ENCODE measurements around the gene HIPK4.
"Not testable (repeated sequence)": the region's sequence is repeated elsewhere in the genome, so short reads cannot be mapped to it uniquely, and the experiment has no call there.

The HIPK4 gene

DNA sequence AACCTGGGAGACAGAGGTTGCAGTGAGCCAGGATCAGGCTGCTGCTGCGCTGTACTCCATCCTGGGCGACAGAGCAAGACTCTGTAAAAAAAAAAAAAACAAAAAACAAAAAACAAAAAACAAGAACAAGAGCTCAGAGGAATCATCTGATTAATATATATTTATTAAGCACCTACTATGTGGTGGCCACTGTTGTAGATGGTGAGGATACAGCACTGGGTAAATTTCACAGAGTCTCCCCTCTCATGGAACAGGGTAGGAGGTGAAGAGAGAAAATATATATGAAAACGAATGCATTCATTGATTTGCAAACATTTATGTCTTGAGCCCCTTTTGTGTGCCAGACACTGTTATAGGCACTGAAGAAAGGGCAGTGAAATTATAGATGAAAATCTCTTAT is 41.7 kb upstream of the HIPK4 start:
- H3K9ac ChIP-seq (ENCODE audit: low read depth, low read length, poor library complexity, severe bottlenecking), result no peak overlapping the region
- no peaks in the 10 kb centered on the region for H3K27me3 ChIP-seq (ENCODE audit: insufficient read depth, low read length, poor library complexity, severe bottlenecking)
- H2AFZ ChIP-seq (ENCODE audit: low read length), result no peak overlapping the region
- no peak overlapping the region for H3K4me2 ChIP-seq (ENCODE audit: low read depth, low read length, poor library complexity, severe bottlenecking)
- H3K36me3 ChIP-seq (ENCODE audit: insufficient read depth, low read length), result no peaks in the 10 kb centered on the region
- H4K20me1 ChIP-seq (ENCODE audit: insufficient read depth, low read length, poor library complexity, severe bottlenecking), result no peaks in the 10 kb centered on the region
- TF ChIP-seq EZH2phosphoT487 (IDR thresholded peaks at IDR 0.05; ENCODE audit: borderline replicate concordance), result no peak
- TF ChIP-seq, protein P1, sequence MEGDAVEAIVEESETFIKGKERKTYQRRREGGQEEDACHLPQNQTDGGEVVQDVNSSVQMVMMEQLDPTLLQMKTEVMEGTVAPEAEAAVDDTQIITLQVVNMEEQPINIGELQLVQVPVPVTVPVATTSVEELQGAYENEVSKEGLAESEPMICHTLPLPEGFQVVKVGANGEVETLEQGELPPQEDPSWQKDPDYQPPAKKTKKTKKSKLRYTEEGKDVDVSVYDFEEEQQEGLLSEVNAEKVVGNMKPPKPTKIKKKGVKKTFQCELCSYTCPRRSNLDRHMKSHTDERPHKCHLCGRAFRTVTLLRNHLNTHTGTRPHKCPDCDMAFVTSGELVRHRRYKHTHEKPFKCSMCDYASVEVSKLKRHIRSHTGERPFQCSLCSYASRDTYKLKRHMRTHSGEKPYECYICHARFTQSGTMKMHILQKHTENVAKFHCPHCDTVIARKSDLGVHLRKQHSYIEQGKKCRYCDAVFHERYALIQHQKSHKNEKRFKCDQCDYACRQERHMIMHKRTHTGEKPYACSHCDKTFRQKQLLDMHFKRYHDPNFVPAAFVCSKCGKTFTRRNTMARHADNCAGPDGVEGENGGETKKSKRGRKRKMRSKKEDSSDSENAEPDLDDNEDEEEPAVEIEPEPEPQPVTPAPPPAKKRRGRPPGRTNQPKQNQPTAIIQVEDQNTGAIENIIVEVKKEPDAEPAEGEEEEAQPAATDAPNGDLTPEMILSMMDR (conservative IDR thresholded peaks at IDR 0.05; ENCODE audit: low read length), result no peak
- H3K4me1 ChIP-seq (ENCODE audit: insufficient read depth, low read length, poor library complexity, severe bottlenecking), result peaks cover 9% of the 10 kb centered on the region
- no peak overlapping the region for H3K4me3 ChIP-seq (ENCODE audit: low read length, poor library complexity, severe bottlenecking)
- H3K9me3 ChIP-seq (ENCODE audit: insufficient read depth, low read depth, low read length), result no peaks in the 10 kb centered on the region
- H3K9me2 ChIP-seq (replicated peaks; ENCODE audit: low read depth, low read length), result no peaks in the 10 kb centered on the region
- H3F3A ChIP-seq (ENCODE audit: low read depth), result no peaks in the 10 kb centered on the region
- no peaks in the 10 kb centered on the region for H3K79me2 ChIP-seq (ENCODE audit: insufficient read depth, low read length)

DNA sequence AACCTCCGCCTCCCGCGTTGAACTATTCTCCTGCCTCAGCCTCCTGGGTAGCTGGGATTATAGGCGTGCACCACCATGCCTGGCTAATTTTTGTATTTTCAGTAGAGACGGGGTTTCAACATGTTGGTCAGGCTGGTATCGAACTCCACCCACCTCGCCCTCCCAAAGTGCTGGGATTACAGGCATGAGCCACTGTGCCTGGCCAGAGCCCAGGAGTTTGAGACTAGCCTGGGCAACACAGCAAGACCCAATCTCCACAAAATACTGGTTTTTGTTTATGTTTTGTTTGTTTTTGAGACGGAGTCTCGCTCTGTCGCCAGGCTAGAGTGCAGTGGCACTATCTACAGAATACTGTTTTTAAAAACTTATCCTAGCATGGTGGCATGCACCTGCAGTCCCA is 40.3 kb upstream of the HIPK4 start:
- not testable (repeated sequence) for H3K36me3 ChIP-seq (ENCODE audit: insufficient read depth, low read length); H3K27me3 ChIP-seq (ENCODE audit: insufficient read depth, low read length, poor library complexity, severe bottlenecking); H4K20me1 ChIP-seq (ENCODE audit: insufficient read depth, low read length, poor library complexity, severe bottlenecking); H3K9me2 ChIP-seq (replicated peaks; ENCODE audit: low read depth, low read length); H3F3A ChIP-seq (ENCODE audit: low read depth); H2AFZ ChIP-seq (ENCODE audit: low read length); H3K4me3 ChIP-seq (ENCODE audit: low read length, poor library complexity, severe bottlenecking); H3K9ac ChIP-seq (ENCODE audit: low read depth, low read length, poor library complexity, severe bottlenecking); H3K79me2 ChIP-seq (ENCODE audit: insufficient read depth, low read length); H3K4me2 ChIP-seq (ENCODE audit: low read depth, low read length, poor library complexity, severe bottlenecking); H3K9me3 ChIP-seq (ENCODE audit: insufficient read depth, low read depth, low read length)
- peaks cover 14% of the 10 kb centered on the region for H3K4me1 ChIP-seq (ENCODE audit: insufficient read depth, low read length, poor library complexity, severe bottlenecking)

DNA sequence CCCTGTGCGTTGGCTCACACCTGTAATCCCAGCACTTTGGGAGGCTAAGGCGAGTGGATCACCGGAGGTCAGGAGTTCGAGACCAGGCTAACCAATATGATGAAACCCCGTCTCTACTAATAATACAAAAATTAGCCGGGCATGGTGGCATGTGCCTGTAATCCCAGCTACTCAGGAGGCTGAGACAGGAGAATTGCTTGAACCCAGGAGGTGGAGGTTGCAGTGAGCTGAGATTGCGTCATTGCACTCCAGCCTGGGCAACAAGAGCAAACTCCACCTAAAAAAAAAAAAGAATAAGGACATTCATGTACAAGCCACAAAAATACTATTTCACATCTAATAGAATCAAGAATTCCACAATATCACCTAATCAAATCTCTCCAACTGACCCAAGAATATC is 38.2 kb upstream of the HIPK4 start:
- H3F3A ChIP-seq (ENCODE audit: low read depth); H2AFZ ChIP-seq (ENCODE audit: low read length); H3K9ac ChIP-seq (ENCODE audit: low read depth, low read length, poor library complexity, severe bottlenecking); H4K20me1 ChIP-seq (ENCODE audit: insufficient read depth, low read length, poor library complexity, severe bottlenecking); H3K4me3 ChIP-seq (ENCODE audit: low read length, poor library complexity, severe bottlenecking); H3K4me2 ChIP-seq (ENCODE audit: low read depth, low read length, poor library complexity, severe bottlenecking); H3K9me3 ChIP-seq (ENCODE audit: insufficient read depth, low read depth, low read length); H3K9me2 ChIP-seq (replicated peaks; ENCODE audit: low read depth, low read length); H3K79me2 ChIP-seq (ENCODE audit: insufficient read depth, low read length); H3K27me3 ChIP-seq (ENCODE audit: insufficient read depth, low read length, poor library complexity, severe bottlenecking); H3K36me3 ChIP-seq (ENCODE audit: insufficient read depth, low read length): not testable (repeated sequence)
- peaks cover 14% of the 10 kb centered on the region for H3K4me1 ChIP-seq (ENCODE audit: insufficient read depth, low read length, poor library complexity, severe bottlenecking)

DNA sequence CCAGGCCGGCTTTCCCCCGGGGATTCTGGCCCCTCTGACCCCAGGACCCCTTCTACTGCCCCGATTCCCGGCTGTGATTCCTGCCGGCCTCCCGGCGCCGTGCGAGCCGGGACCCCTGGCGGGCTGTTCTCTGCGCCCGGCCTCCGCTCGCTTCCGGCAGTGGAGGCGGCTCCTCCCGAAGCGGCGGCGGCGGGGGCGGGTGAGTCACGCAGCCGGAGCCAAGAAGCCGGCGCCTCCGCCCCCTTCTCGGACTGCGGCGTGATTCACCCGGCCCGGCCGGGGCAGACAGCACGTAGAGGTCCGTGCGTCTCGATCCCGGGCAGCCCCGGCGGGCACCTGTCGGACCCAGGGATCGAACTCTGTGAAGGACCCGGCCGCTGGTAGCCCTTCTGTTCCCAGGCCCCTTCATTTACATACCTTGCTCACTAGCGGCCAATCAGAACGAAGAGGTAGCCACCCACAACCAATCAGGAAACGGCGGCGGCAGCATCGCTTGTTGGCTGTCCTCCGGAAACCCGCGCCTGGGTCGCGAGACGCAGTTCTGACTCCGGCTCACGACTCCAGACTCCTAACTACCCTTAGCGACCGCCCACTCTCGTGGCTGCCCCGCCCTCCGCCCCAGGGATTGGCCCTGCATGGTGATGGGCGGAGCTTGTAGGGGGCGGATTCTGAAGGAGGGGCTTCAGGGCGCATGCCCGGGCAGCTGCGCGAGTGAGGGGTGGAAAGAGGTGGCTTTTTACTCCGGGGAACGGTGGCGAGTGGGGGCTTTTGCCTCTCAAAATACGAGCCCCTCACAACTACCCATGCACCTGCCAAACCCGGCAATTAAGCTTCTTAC is 35.7 kb upstream of the HIPK4 start, which contains the start of gene SERTAD1:
SERTAD1 (minus strand) TSS at position 543 of the 838 bp plus-strand sequence. CDS start 2,446 bp downstream, outside the sequence.
- Histone ChIP-seq H3K9ac (ENCODE audit: low read depth, low read length, poor library complexity, severe bottlenecking) (peak within 1 kb of the TSS; percentile 86), H3K79me2 (ENCODE audit: insufficient read depth, low read length) (peaks cover 7% of the 10 kb centered on the region; the same call in 1 of the 2 replicates), H2AFZ (ENCODE audit: low read length) (peak within 1 kb of the TSS; percentile 93), H3K4me3 (ENCODE audit: low read length, poor library complexity, severe bottlenecking) (peak within 1 kb of the TSS; percentile 88), H3K4me1 (ENCODE audit: insufficient read depth, low read length, poor library complexity, severe bottlenecking) (peaks cover 16% of the 10 kb centered on the region), H3K9me2 (replicated peaks; ENCODE audit: low read depth, low read length) (no peaks in the 10 kb centered on the region), H3K9me3 (ENCODE audit: insufficient read depth, low read depth, low read length) (no peaks in the 10 kb centered on the region), H3K4me2 (ENCODE audit: low read depth, low read length, poor library complexity, severe bottlenecking) (peak within 1 kb of the TSS; percentile 99), H3K36me3 (ENCODE audit: insufficient read depth, low read length) (no peaks in the 10 kb centered on the region), H4K20me1 (ENCODE audit: insufficient read depth, low read length, poor library complexity, severe bottlenecking) (no peaks in the 10 kb centered on the region), H3F3A (ENCODE audit: low read depth) (no peaks in the 10 kb centered on the region), H3K27me3 (ENCODE audit: insufficient read depth, low read length, poor library complexity, severe bottlenecking) (no peaks in the 10 kb centered on the region)
- TF ChIP-seq EZH2phosphoT487 (IDR thresholded peaks at IDR 0.05; ENCODE audit: borderline replicate concordance), result no peak
- TF ChIP-seq, protein P1 (conservative IDR thresholded peaks at IDR 0.05; ENCODE audit: low read length), result peak; percentile 80
